Lung (tissue), 12 donors: ENCODE measurements around the gene FUT7. TPM values are rescaled to one million over a fixed set of nuclear protein-coding genes. Genes with fewer than 3 reads are reported as not detected.
A peak's percentile ranks its signal among the peaks of the same experiment; 100 is the strongest.

ENCODE experiments used
- ATAC-seq: fragments of 200-7000 bp; cut with Tn5 transposase; one replicate; pipeline ENCODE4 v1.9.1; 2020; ENCODE audit warnings: moderate number of reproducible peaks; ENCODE audit not compliant: insufficient read depth, low FRiP score
- DNase-seq, 3 donors: peaks; one replicate each; pipeline ENCODE4 v3.0.0-alpha.2; 2013 to 2017
- H3K27ac ChIP-seq, 2 donors: one replicate each; pipeline ENCODE4 v1.5.1; 2013; ENCODE audit warnings: mild to moderate bottlenecking in 2 of 2, moderate library complexity in 2 of 2, control low read depth in 1 of 2, inconsistent platforms in 1 of 2, low read depth in 1 of 2, low read length in 1 of 2
- H3K27me3 ChIP-seq, 3 donors: one replicate each; pipeline ENCODE4 v1.5.1; 2013; ENCODE audit warnings: low read length in 2 of 3; ENCODE audit not compliant: control insufficient read depth in 3 of 3, insufficient read depth in 3 of 3
- H3K36me3 ChIP-seq, 4 donors: one replicate each; pipeline ENCODE4 v1.5.1; 2013; ENCODE audit warnings: low read length in 4 of 4, mild to moderate bottlenecking in 1 of 4, moderate library complexity in 1 of 4; ENCODE audit not compliant: control insufficient read depth in 4 of 4, insufficient read depth in 4 of 4
- H3K4me1 ChIP-seq, 5 donors: one replicate each; pipeline ENCODE4 v1.5.1; 2013; ENCODE audit warnings: low read length in 5 of 5, mild to moderate bottlenecking in 2 of 5, moderate library complexity in 1 of 5; ENCODE audit not compliant: control insufficient read depth in 5 of 5, insufficient read depth in 5 of 5
- H3K4me3 ChIP-seq: one replicate; pipeline ENCODE4 v1.5.1; 2013; ENCODE audit warnings: mild to moderate bottlenecking, control low read depth, moderate library complexity
- H3K9ac ChIP-seq, 2 donors: one replicate each; pipeline ENCODE4 v1.5.1; 2013; ENCODE audit warnings: low read length in 2 of 2, control low read depth in 1 of 2; ENCODE audit not compliant: insufficient read depth in 1 of 2
- H3K9me3 ChIP-seq, 4 donors: one replicate each; pipeline ENCODE4 v1.5.1; 2013; ENCODE audit warnings: low read length in 3 of 4, mild to moderate bottlenecking in 1 of 4, moderate library complexity in 1 of 4; ENCODE audit not compliant: control insufficient read depth in 4 of 4, insufficient read depth in 3 of 4
- CTCF ChIP-seq: IDR thresholded peaks from 2 replicates; pipeline ENCODE4 v1.5.1; 2012; ENCODE audit warnings: mild to moderate bottlenecking; ENCODE audit errors: control extremely low read depth, extremely low read depth
- WGBS, 2 donors: extraction: QIAGEN DNeasy Blood & Tissue Kit; methylation state at CpG; one replicate each; pipeline ENCODE4 v1.1.7; 2013; 5-methylcytosine and 5-hydroxymethylcytosine counted together
- polyA plus RNA-seq, 2 donors: library from polyadenylated mRNA; stranded (reverse); fragments of 200-250 nt; gene quantifications; one replicate each; pipeline ENCODE4 v1.2.1, GENCODE V29; 2013
- total RNA-seq, 2 donors: library from RNA; depleted of rRNA in 1 of 2; stranded (reverse); fragments of >200 nt in 1 of 2; gene quantifications; one replicate each; pipeline ENCODE4 v1.2.1, GENCODE V29; 2014 to 2021
- donor health status: control.
- donor health status: control.
- donor health status: Bipolar disorder and iron deficiency.
- donor health status: healthy.
- donor health status: DM: yes; HTN: yes; CAD: no.

FUT7 gene
- total and polyA plus RNA-seq, 4 donors = 0.37 to 5.5 (median 0.73) TPM

- peaks cover 0 to 21% (median 0%) of the 10 kb centered on the region in 5 donors for H3K4me1 ChIP-seq
- no peak for TF ChIP-seq CTCF
- H3K27ac ChIP-seq = no peak overlapping the region
- H3K9ac ChIP-seq = no peak overlapping the region
- WGBS, 2 donors = 30 to 45% methylated on average over 50 to 72 of the region's 72 CpGs
- DNase-seq (no peak), ATAC-seq (no peak)
- no peaks in the 10 kb centered on the region for H3K36me3 ChIP-seq
- H3K9me3 ChIP-seq = peaks cover 0 to 3% (median 0%) of the 10 kb centered on the region in 4 donors
- peaks cover 12 to 45% (median 24%) of the 10 kb centered on the region in 3 donors for H3K27me3 ChIP-seq
- no peak overlapping the region for H3K4me3 ChIP-seq
Measured at GRCh38 chr9:137048655-137049543, 17.0 kb upstream of the FUT7 start.

GRCh38 chr9:137046088-137046787, 14.3 kb upstream of the FUT7 start, which contains the start of gene NPDC1:
Gene NPDC1, minus strand, starts transcription at chr9:137046177. Its CDS starts 188 bp downstream, at chr9:137045989.
- TF ChIP-seq CTCF = peak; percentile 73
- H3K27me3 ChIP-seq = peaks cover 8 to 39% (median 24%) of the 10 kb centered on the region in 3 donors
- H3K9ac ChIP-seq = no peak within 1 kb of the TSS
- peak within 1 kb of the TSS; percentile 73 to 74 for H3K27ac ChIP-seq
- peaks cover 0 to 3% (median 0%) of the 10 kb centered on the region in 4 donors for H3K9me3 ChIP-seq
- WGBS, 2 donors = 0 to 1% methylated on average over 56 to 57 of the region's 57 CpGs
- H3K4me1 ChIP-seq = peaks cover 0 to 13% (median 0%) of the 10 kb centered on the region in 5 donors
- ATAC-seq (peak; percentile 56), DNase-seq (peak; percentile 63 to 79 (median 69))
- no peaks in the 10 kb centered on the region for H3K36me3 ChIP-seq
- peak within 1 kb of the TSS; percentile 59 for H3K4me3 ChIP-seq

GRCh38 chr9:137045294-137046087, 13.6 kb upstream of the FUT7 start:
- WGBS, 2 donors = 2 to 5% methylated on average over 52 to 96 of the region's 96 CpGs
- no peaks in the 10 kb centered on the region for H3K36me3 ChIP-seq
- no peak overlapping the region for H3K9ac ChIP-seq
- peak overlapping the region; percentile 59 for H3K4me3 ChIP-seq
- peak; percentile 9 for ATAC-seq
- TF ChIP-seq CTCF = no peak
- peak overlapping the region; percentile 73 to 74 for H3K27ac ChIP-seq
- DNase-seq = no peak
- H3K9me3 ChIP-seq = peaks cover 0 to 3% (median 0%) of the 10 kb centered on the region in 4 donors
- H3K27me3 ChIP-seq = peaks cover 8 to 39% (median 24%) of the 10 kb centered on the region in 3 donors
- peaks cover 0 to 14% (median 0%) of the 10 kb centered on the region in 5 donors for H3K4me1 ChIP-seq
